GM21737 (cell line): ENCODE measurements around the gene GRAMD4.
"Not testable (repeated sequence)": the region's sequence is repeated elsewhere in the genome, so short reads cannot be mapped to it uniquely, and the experiment has no call there.

ENCODE experiments used
- ATAC-seq: cut with Tn5 transposase; IDR thresholded peaks from one replicate; pipeline ENCODE4 v1.9.1; 2021; ENCODE audit warnings: mild to moderate bottlenecking, moderate library complexity; ENCODE audit not compliant: unreplicated experiment

GRAMD4 gene

GRCh38 chr22:46617986-46618647, 2.1 kb upstream of the GRAMD4 start:
- ATAC-seq, result no peak

- ATAC-seq, result no peak
These were observed 1.5 kb upstream of the GRAMD4 start for GRCh38 chr22:46618667-46619066.

GRCh38 chr22:46619240-46619829, 851 bp upstream of the GRAMD4 start:
- no peak for ATAC-seq

GRCh38 chr22:46620588-46621242, 529 bp downstream of the GRAMD4 start:
- ATAC-seq, result no peak

GRCh38 chr22:46621243-46621930, 1.2 kb downstream of the GRAMD4 start:
- ATAC-seq, result not testable (repeated sequence)

- ATAC-seq, result no peak
These were observed 1.9 kb downstream of the GRAMD4 start for GRCh38 chr22:46622081-46622521.

- ATAC-seq, result no peak
These were observed 5.1 kb downstream of the GRAMD4 start for GRCh38 chr22:46625113-46625842.

- ATAC-seq, result no peak
These were observed 5.7 kb downstream of the GRAMD4 start for GRCh38 chr22:46625843-46626349.

GRCh38 chr22:46626356-46626755, 6.2 kb downstream of the GRAMD4 start:
- ATAC-seq, result no peak

GRCh38 chr22:46626911-46627805, 7.0 kb downstream of the GRAMD4 start:
- ATAC-seq, result no peak

- ATAC-seq, result no peak
These were observed 7.8 kb downstream of the GRAMD4 start for GRCh38 chr22:46627806-46628482.

- ATAC-seq, result no peak
These were observed 8.6 kb downstream of the GRAMD4 start for GRCh38 chr22:46628756-46629155.

- no peak for ATAC-seq
These were observed 9.1 kb downstream of the GRAMD4 start for GRCh38 chr22:46629291-46629690.

GRCh38 chr22:46631113-46631512, 10.9 kb downstream of the GRAMD4 start:
- ATAC-seq, result no peak

- ATAC-seq, result no peak
These were observed 12.6 kb downstream of the GRAMD4 start for GRCh38 chr22:46632646-46633249.

GRCh38 chr22:46633334-46633890, 13.2 kb downstream of the GRAMD4 start:
- ATAC-seq, result no peak

GRCh38 chr22:46634011-46634699, 14.0 kb downstream of the GRAMD4 start:
- no peak for ATAC-seq
